Activated CD8-positive, alpha-beta T cell treated with anti-CD3 and anti-CD28 coated beads, Interleukin-2, amount 10 ng/mL, durations not matched to agents 7 days and 5 days (primary cell): ENCODE results near the gene NCAN. TPM values are rescaled to one million over a fixed set of nuclear protein-coding genes. Genes with fewer than 3 reads are reported as not detected.
"Not testable (repeated sequence)": the region's sequence is repeated elsewhere in the genome, so short reads cannot be mapped to it uniquely, and the experiment has no call there.

Source experiments
- ATAC-seq: fragments of 150-1000 bp; cut with Tn5 transposase; one replicate; pipeline ENCODE4 v1.10.0; 2021; ENCODE audit warnings: moderate library complexity
- CTCF ChIA-PET: fragments of 350-600 bp; sonication (Branson Sonifier 250); formaldehyde crosslinking; loops from one replicate; lab custom pipeline; 2021; ENCODE audit warnings: antibody characterized with exemption; lab: Charles Lee
- POLR2A ChIA-PET: fragments of 350-600 bp; sonication (Branson Sonifier 250); formaldehyde crosslinking; loops from one replicate; lab custom pipeline; 2021; ENCODE audit warnings: antibody characterized with exemption; lab: Charles Lee
- DNase-seq: peaks from one replicate; pipeline ENCODE4 v3.0.0-alpha.2; 2020
- H3K27ac Mint-ChIP-seq: one replicate; pipeline ENCODE4 v1.8.0; 2021; ENCODE audit warnings: mild to moderate bottlenecking, mixed read lengths
- H3K27me3 Mint-ChIP-seq: one replicate; pipeline ENCODE4 v1.8.0; 2021; ENCODE audit warnings: low read depth, mixed read lengths
- H3K36me3 Mint-ChIP-seq: one replicate; pipeline ENCODE4 v1.8.0; 2021; ENCODE audit warnings: low read depth, mixed read lengths
- H3K4me1 Mint-ChIP-seq: one replicate; pipeline ENCODE4 v1.8.0; 2021; ENCODE audit warnings: low read depth, mixed read lengths
- H3K4me3 Mint-ChIP-seq: one replicate; pipeline ENCODE4 v1.8.0; 2021; ENCODE audit warnings: mild to moderate bottlenecking, mixed read lengths
- H3K9me3 Mint-ChIP-seq: one replicate; pipeline ENCODE4 v1.8.0; 2022; ENCODE audit warnings: mixed read lengths; ENCODE audit not compliant: insufficient read depth
- total RNA-seq, 2 experiments: library from RNA; stranded (reverse); gene quantifications; one replicate each; pipeline ENCODE4 v1.2.3, GENCODE V29; 2021

Gene NCAN
- total RNA-seq: not detected

DNA sequence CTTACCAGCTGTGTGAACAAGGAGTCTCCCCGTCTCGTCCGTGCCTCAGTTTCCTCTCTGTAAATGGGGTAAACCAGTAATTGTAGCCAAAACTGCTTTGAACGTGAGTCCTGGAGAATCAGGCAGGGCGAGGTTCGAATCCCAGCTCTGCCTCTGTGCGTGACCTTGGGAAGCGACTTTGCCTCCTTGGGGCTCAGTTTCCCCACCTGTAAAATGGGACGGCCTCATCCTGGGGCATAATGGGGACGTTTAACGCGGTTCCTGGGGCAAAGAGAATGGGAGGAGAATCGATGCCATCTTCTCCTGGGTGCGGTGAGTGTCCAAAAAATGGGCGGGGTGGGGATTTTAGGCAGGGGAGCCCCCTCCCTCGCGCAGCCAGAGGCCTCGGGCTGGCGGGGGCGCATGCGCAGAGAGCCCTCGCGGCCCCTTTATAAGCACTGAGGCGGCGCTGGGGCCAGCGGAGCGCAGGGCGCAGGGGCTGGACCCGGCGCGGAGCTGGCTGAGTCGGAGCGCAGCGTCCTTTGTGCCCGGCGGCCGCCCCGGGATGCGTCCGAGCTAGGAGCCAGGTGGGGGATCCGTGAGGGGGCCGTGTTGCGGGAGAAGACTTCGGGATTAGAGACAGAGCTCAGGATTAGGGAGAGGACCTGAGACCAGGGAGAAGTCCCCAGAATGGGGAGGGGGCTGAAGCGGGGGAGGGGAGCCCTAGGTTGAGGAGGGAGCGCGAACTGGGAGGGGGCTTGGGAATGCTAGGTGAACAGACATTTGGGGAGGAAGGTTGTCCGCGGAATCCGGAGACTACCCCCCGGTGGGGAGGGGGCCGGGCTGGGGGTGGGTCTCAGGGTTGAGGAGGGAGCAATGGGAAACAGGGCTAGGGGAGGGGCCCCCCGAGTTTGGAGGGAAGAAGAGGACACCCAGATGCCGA, at the start of gene NCAN:
NCAN (plus strand) TSS at position 460 of the 922 bp plus-strand sequence. CDS start 4,996 bp downstream, outside the sequence.
- CTCF ChIA-PET: no interaction called here
- peaks cover 12% of the 10 kb centered on the region for H3K4me1 Mint-ChIP-seq
- DNase-seq (no peak), ATAC-seq (no peak)
- no peak within 1 kb of the TSS for H3K4me3 Mint-ChIP-seq
- POLR2A ChIA-PET: interaction anchor here (0.7 kb wide), 1 partner anchor 140 kb away, joined by 3 read pairs; no protein-coding TSS in a partner anchor
- peaks cover 44% of the 10 kb centered on the region for H3K27me3 Mint-ChIP-seq
- H3K9me3 Mint-ChIP-seq: no peaks in the 10 kb centered on the region
- H3K36me3 Mint-ChIP-seq: peaks cover 1% of the 10 kb centered on the region
- H3K27ac Mint-ChIP-seq: no peak within 1 kb of the TSS

DNA sequence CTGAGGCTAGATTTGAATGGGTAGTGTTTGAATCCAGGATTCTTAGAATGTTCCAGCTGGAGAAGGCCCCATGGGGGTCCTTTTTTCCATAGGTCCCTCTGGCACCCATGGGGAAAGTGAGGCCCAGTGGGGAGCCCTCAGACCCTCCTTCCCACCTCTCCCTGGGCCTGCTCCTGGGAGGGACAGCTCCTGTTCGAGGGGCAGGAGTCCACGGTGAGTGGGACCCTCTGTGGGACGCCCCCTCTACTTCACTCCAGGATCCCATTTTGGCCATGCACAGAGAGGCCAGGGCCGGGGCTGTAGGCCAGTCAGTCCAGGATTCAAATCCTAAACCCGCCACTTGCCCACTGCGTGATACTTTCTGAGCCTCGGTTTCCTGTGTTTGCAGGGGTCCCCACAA, 49.3 kb upstream of the NCAN start:
- Mint-ChIP-seq H3K36me3 (peaks cover 4% of the 10 kb centered on the region), H3K27ac (no peak overlapping the region), H3K9me3 (no peaks in the 10 kb centered on the region), H3K4me3 (no peak overlapping the region), H3K4me1 (no peaks in the 10 kb centered on the region), H3K27me3 (no peaks in the 10 kb centered on the region)
- ChIA-PET CTCF (interaction anchor here (1.0 kb wide), 1 partner anchor 9 kb away, joined by 3 read pairs; no protein-coding TSS in a partner anchor), POLR2A (no interaction called here)
- DNase-seq: no peak
- ATAC-seq: no peak

GRCh38 chr19:19165396-19165795, 46.4 kb upstream of the NCAN start:
- Mint-ChIP-seq H3K4me3 (no peak overlapping the region), H3K36me3 (peaks cover 2% of the 10 kb centered on the region), H3K4me1 (peaks cover 9% of the 10 kb centered on the region), H3K9me3 (no peaks in the 10 kb centered on the region), H3K27me3 (no peaks in the 10 kb centered on the region), H3K27ac (no peak overlapping the region)
- DNase-seq (no peak), ATAC-seq (no peak)
- POLR2A ChIA-PET: interaction anchor here (1.2 kb wide), 1 partner anchor 10 kb away, joined by 3 read pairs; no protein-coding TSS in a partner anchor
- CTCF ChIA-PET: no interaction called here

GRCh38 chr19:19167612-19168011, 44.1 kb upstream of the NCAN start:
- ChIA-PET POLR2A (interaction anchor here (0.7 kb wide), 1 partner anchor 11 kb away, joined by 3 read pairs; no protein-coding TSS in a partner anchor), CTCF (no interaction called here)
- Mint-ChIP-seq H3K27ac (no peak overlapping the region), H3K4me1 (peaks cover 15% of the 10 kb centered on the region), H3K36me3 (peaks cover 9% of the 10 kb centered on the region), H3K27me3 (no peaks in the 10 kb centered on the region), H3K9me3 (no peaks in the 10 kb centered on the region), H3K4me3 (no peak overlapping the region)
- no peak for ATAC-seq
- DNase-seq: no peak

GRCh38 chr19:19169236-19170052, 42.3 kb upstream of the NCAN start:
- no peak overlapping the region for H3K27ac Mint-ChIP-seq
- H3K4me3 Mint-ChIP-seq: peak overlapping the region; percentile 5
- POLR2A ChIA-PET: no interaction called here
- H3K9me3 Mint-ChIP-seq: no peaks in the 10 kb centered on the region
- peaks cover 15% of the 10 kb centered on the region for H3K4me1 Mint-ChIP-seq
- H3K27me3 Mint-ChIP-seq: no peaks in the 10 kb centered on the region
- DNase-seq (no peak), ATAC-seq (peak; percentile 4)
- peaks cover 9% of the 10 kb centered on the region for H3K36me3 Mint-ChIP-seq
- CTCF ChIA-PET: interaction anchor here (1.0 to 1.2 kb wide), 2 partner anchors 24 to 54 kb away, joined by 3 to 4 read pairs; no protein-coding TSS in a partner anchor

- Mint-ChIP-seq H3K4me1 (peaks cover 15% of the 10 kb centered on the region), H3K4me3 (peak within 1 kb of the TSS; percentile 5), H3K27me3 (no peaks in the 10 kb centered on the region), H3K36me3 (peaks cover 9% of the 10 kb centered on the region), H3K9me3 (no peaks in the 10 kb centered on the region), H3K27ac (no peak within 1 kb of the TSS)
- DNase-seq (peak; percentile 82), ATAC-seq (peak; percentile 95)
- POLR2A ChIA-PET: no interaction called here
- CTCF ChIA-PET: interaction anchor here (1.0 to 1.2 kb wide), 2 partner anchors 24 to 55 kb away, joined by 3 to 4 read pairs; no protein-coding TSS in a partner anchor
Observed at GRCh38 chr19:19170053-19170872, 41.5 kb upstream of the NCAN start, which contains the start of gene MEF2B. TSS of gene MEF2B (minus strand) at chr19:19170263. CDS start at chr19:19150735, 19,528 bp downstream.

- H3K36me3 Mint-ChIP-seq: peaks cover 8% of the 10 kb centered on the region
- H3K4me3 Mint-ChIP-seq: no peak overlapping the region
- CTCF ChIA-PET: interaction anchor here (1.0 to 1.2 kb wide), 2 partner anchors 9 to 25 kb away, joined by 3 to 4 read pairs; no protein-coding TSS in a partner anchor
- H3K27ac Mint-ChIP-seq: no peak overlapping the region
- no peaks in the 10 kb centered on the region for H3K9me3 Mint-ChIP-seq
- ATAC-seq: no peak
- peaks cover 15% of the 10 kb centered on the region for H3K4me1 Mint-ChIP-seq
- DNase-seq: no peak
- H3K27me3 Mint-ChIP-seq: no peaks in the 10 kb centered on the region
- POLR2A ChIA-PET: no interaction called here
Observed at GRCh38 chr19:19170873-19171672, 40.7 kb upstream of the NCAN start.

- H3K36me3 Mint-ChIP-seq: peaks cover 10% of the 10 kb centered on the region
- no peak for ATAC-seq
- ChIA-PET POLR2A (no interaction called here), CTCF (interaction anchor here (1.0 kb wide), 1 partner anchor 10 kb away, joined by 3 read pairs; no protein-coding TSS in a partner anchor)
- DNase-seq: no peak
- peaks cover 15% of the 10 kb centered on the region for H3K4me1 Mint-ChIP-seq
- no peak overlapping the region for H3K27ac Mint-ChIP-seq
- no peaks in the 10 kb centered on the region for H3K27me3 Mint-ChIP-seq
- no peak overlapping the region for H3K4me3 Mint-ChIP-seq
- H3K9me3 Mint-ChIP-seq: no peaks in the 10 kb centered on the region
Observed at GRCh38 chr19:19171821-19172532, 39.8 kb upstream of the NCAN start.

DNA sequence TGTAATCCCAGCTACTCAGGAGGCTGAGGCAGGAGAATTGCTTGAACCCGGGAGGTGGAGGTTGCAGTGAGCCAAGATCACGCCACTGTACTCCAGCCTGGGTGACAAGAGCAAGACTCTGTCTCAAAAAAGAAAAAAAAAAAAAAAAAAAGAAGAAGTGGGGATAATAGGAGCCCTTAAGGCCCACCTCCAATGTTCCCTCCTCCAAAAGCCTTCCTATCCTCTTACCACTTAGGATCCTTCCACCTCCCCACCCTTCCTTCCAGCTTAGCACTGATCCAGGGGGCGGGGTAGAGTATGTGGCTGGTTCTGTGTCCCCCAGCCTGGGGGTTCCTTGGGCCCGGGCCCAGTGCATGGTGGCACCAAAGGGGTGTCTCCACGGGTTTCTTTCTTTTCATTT, 38.5 kb upstream of the NCAN start:
- H3K4me3 Mint-ChIP-seq, H3K27ac Mint-ChIP-seq, ATAC-seq, H3K9me3 Mint-ChIP-seq, H3K27me3 Mint-ChIP-seq, DNase-seq, POLR2A ChIA-PET: not testable (repeated sequence)
- peaks cover 15% of the 10 kb centered on the region for H3K4me1 Mint-ChIP-seq
- peaks cover 10% of the 10 kb centered on the region for H3K36me3 Mint-ChIP-seq
- CTCF ChIA-PET: interaction anchor here (3.8 kb wide), 1 partner anchor 25 kb away, joined by 57 read pairs; no protein-coding TSS in a partner anchor

- POLR2A ChIA-PET: interaction anchor here (1.2 kb wide), 1 partner anchor 21 kb away, joined by 5 read pairs; no protein-coding TSS in a partner anchor
- no peaks in the 10 kb centered on the region for H3K9me3 Mint-ChIP-seq
- CTCF ChIA-PET: interaction anchor here (1.0 to 3.8 kb wide), 4 partner anchors 9 to 345 kb away, joined by 3 to 57 read pairs (median 3); partner anchors contain the start of gene UPF1
- H3K27ac Mint-ChIP-seq: no peak overlapping the region
- DNase-seq (no peak), ATAC-seq (no peak)
- H3K27me3 Mint-ChIP-seq: no peaks in the 10 kb centered on the region
- no peak overlapping the region for H3K4me3 Mint-ChIP-seq
- H3K36me3 Mint-ChIP-seq: peaks cover 22% of the 10 kb centered on the region
- no peaks in the 10 kb centered on the region for H3K4me1 Mint-ChIP-seq
Observed at GRCh38 chr19:19176950-19177349, 34.8 kb upstream of the NCAN start.
